ENCODE results near the gene MMP19.

- TF ChIP-seq CTCF (IDR thresholded peaks at IDR 0.05 in 2 of 3, conservative IDR thresholded peaks at IDR 0.05 in 1 of 3; ENCODE audit: borderline replicate concordance in 1 of 3, insufficient read depth in 1 of 3, low read depth in 2 of 3, low read length in 2 of 3): no peak
- no peak for TF ChIP-seq POLR2A (IDR thresholded peaks at IDR 0.05; ENCODE audit: borderline replicate concordance, extremely low read depth, insufficient read depth, insufficient read length)
- TF ChIP-seq POLR2AphosphoS5 (IDR thresholded peaks at IDR 0.05; ENCODE audit: low read depth, low read length): no peak
- TF ChIP-seq TCF7L2 (IDR thresholded peaks at IDR 0.05; ENCODE audit: borderline replicate concordance, extremely low read depth, insufficient read depth, insufficient read length): no peak
- TF ChIP-seq YY1 (IDR thresholded peaks at IDR 0.05; ENCODE audit: extremely low read depth, insufficient replicate concordance, low read depth, low read length): no peak
- TF ChIP-seq CEBPB (IDR thresholded peaks at IDR 0.05; ENCODE audit: low read depth): no peak
Observed at GRCh38 chr12:55814257-55814656, 28.5 kb downstream of the MMP19 start.
